Ovary (tissue), 9 donors: ENCODE data around the gene BUD31. TPM values are rescaled to one million over a fixed set of nuclear protein-coding genes. Genes with fewer than 3 reads are reported as not detected.

ENCODE experiments used
- DNase-seq, 5 donors: peaks; one replicate each; pipeline ENCODE4 v3.0.0-alpha.2; 2019 to 2020
- H3K27ac ChIP-seq, 2 donors: fragments of 200-600 bp; one replicate each; pipeline versions ENCODE4 v1.5.1 to v1.8.0; 2019 to 2022
- H3K27me3 ChIP-seq: fragments of 200-600 bp; one replicate; pipeline ENCODE4 v1.8.0; 2022
- H3K36me3 ChIP-seq: fragments of 200-600 bp; sonication (generic); one replicate; pipeline ENCODE4 v1.5.1; 2019
- H3K4me1 ChIP-seq: one replicate; pipeline ENCODE4 v1.8.1; 2013; ENCODE audit warnings: mild to moderate bottlenecking, moderate library complexity; ENCODE audit not compliant: insufficient read depth
- H3K4me3 ChIP-seq: fragments of 200-600 bp; sonication (generic); one replicate; pipeline ENCODE4 v1.5.1; 2017
- H3K9me3 ChIP-seq, 2 donors: fragments of 200-600 bp in 1 of 2; sonication (generic) in 1 of 2; one replicate each; pipeline versions ENCODE4 v1.5.1 to v1.8.1; 2013 to 2019; ENCODE audit warnings: mild to moderate bottlenecking in 1 of 2, moderate library complexity in 1 of 2
- CTCF ChIP-seq, 3 donors: fragments of 450-650 bp in 2 of 3; fragments of 200-600 bp in 1 of 3; IDR thresholded peaks; one replicate each; pipeline versions ENCODE4 v1.5.1 to v1.8.0; 2016 to 2022; ENCODE audit warnings: antibody characterized with exemption in 3 of 3, mild to moderate bottlenecking in 1 of 3
- EP300 ChIP-seq: sonication (generic); formaldehyde crosslinking; IDR thresholded peaks from one replicate; pipeline ENCODE4 v1.6.1; 2017; ENCODE audit warnings: antibody characterized with exemption
- POLR2A ChIP-seq: fragments of 450-650 bp; IDR thresholded peaks from one replicate; pipeline ENCODE4 v1.6.1; 2017; ENCODE audit warnings: antibody characterized with exemption, mild to moderate bottlenecking, moderate library complexity
- WGBS, 3 donors: extraction: QIAGEN DNeasy Blood & Tissue Kit in 1 of 3; methylation state at CpG; one replicate each; pipeline versions ENCODE4 v1.1.5 to v1.1.7; 2013 to 2017; 5-methylcytosine and 5-hydroxymethylcytosine counted together
- intact Hi-C, 4 donors: fragments of 100-400 bp; cut with DNase I; formaldehyde crosslinking; loops; one replicate each; pipeline versions ENCODE4 v1.11.0 to v1.15.1; 2022 to 2023
- polyA plus RNA-seq, 2 donors: library from polyadenylated mRNA; stranded (reverse); fragments of 200-250 nt in 1 of 2; fragments of 350-450 nt in 1 of 2; fragmentation: Illumina TruSeq in 1 of 2; extraction: RNeasy Lipid Tissue Mini Kit (QIAGEN cat#74804) in 1 of 2; gene quantifications; one replicate each; pipeline ENCODE4 v1.2.3, GENCODE V29; 2013 to 2014
- total RNA-seq, 7 donors: library from RNA; depleted of rRNA in 2 of 7; stranded (reverse); fragments of >200 nt in 2 of 7; fragmentation: NEBNext Ultra II Directional in 3 of 7; extraction: Animal tissue kit (Norgen Biotek cat#: 25700) in 3 of 7; gene quantifications; one replicate each; pipeline versions ENCODE4 v1.1.0 to v1.2.4, GENCODE V29; 2016 to 2023
- donor health status: DM: no; HTN: no; CAD: no; lungs with moderate emphysema.
- donor health status: DM: no; HTN: no; CAD: no.
- donor health status: Bipolar disorder and iron deficiency.
- donor health status: DM: yes; HTN: yes; CAD: no.
- donor health status: DM: no; HTN: no; CAD: no.
- donor health status: DM: yes; HTN: yes; CAD: no.

The BUD31 gene
- total and polyA plus RNA-seq, 9 donors, result 44.4 to 157 (median 65.2) TPM

- intact Hi-C loops, result no loop called here
- TF ChIP-seq EP300 (no peak), POLR2A (no peak), CTCF (IDR thresholded peaks at IDR 0.05) (no peak)
- no peak for DNase-seq
- H3K4me3 ChIP-seq, result no peak overlapping the region
- WGBS, 3 donors, result 71 to 74% (median 73%) methylated on average over 5 to 6 of the region's 6 CpGs
- H3K27me3 ChIP-seq, result no peaks in the 10 kb centered on the region
- no peaks in the 10 kb centered on the region for H3K4me1 ChIP-seq
- no peak overlapping the region for H3K27ac ChIP-seq
- no peaks in the 10 kb centered on the region for H3K9me3 ChIP-seq
- H3K36me3 ChIP-seq, result no peaks in the 10 kb centered on the region
Observed at GRCh38 chr7:99457050-99457649, 48.4 kb downstream of the BUD31 start.

- H3K4me3 ChIP-seq, result no peak overlapping the region
- no peak for TF ChIP-seq EP300
- TF ChIP-seq POLR2A, result no peak
- no peak for TF ChIP-seq CTCF (IDR thresholded peaks at IDR 0.05)
- H3K36me3 ChIP-seq, result no peaks in the 10 kb centered on the region
- no peaks in the 10 kb centered on the region for H3K27me3 ChIP-seq
- WGBS, 3 donors, result 69 to 79% (median 70%) methylated on average over 25 to 26 of the region's 26 CpGs
- no peak for DNase-seq
- H3K4me1 ChIP-seq, result no peaks in the 10 kb centered on the region
- no peaks in the 10 kb centered on the region for H3K9me3 ChIP-seq
- H3K27ac ChIP-seq, result no peak overlapping the region
- intact Hi-C loops, result no loop called here
Observed at GRCh38 chr7:99457650-99458493, 49.1 kb downstream of the BUD31 start.

GRCh38 chr7:99459087-99459486 is 50.3 kb downstream of the BUD31 start:
- Histone ChIP-seq H3K27ac (no peak overlapping the region), H3K27me3 (no peaks in the 10 kb centered on the region), H3K4me3 (no peak overlapping the region), H3K36me3 (no peaks in the 10 kb centered on the region), H3K4me1 (no peaks in the 10 kb centered on the region), H3K9me3 (no peaks in the 10 kb centered on the region)
- intact Hi-C loops, result no loop called here
- no peak for DNase-seq
- no peak for TF ChIP-seq EP300
- no peak for TF ChIP-seq POLR2A
- no peak for TF ChIP-seq CTCF (IDR thresholded peaks at IDR 0.05)
- WGBS, 3 donors, result 85 to 91% (median 91%) methylated on average over 8 of the region's 8 CpGs

- TF ChIP-seq POLR2A, result no peak
- no peak for TF ChIP-seq CTCF (IDR thresholded peaks at IDR 0.05)
- no peak for TF ChIP-seq EP300
- Histone ChIP-seq H3K27me3 (no peaks in the 10 kb centered on the region), H3K9me3 (no peaks in the 10 kb centered on the region), H3K4me3 (no peak overlapping the region), H3K36me3 (no peaks in the 10 kb centered on the region), H3K27ac (no peak overlapping the region), H3K4me1 (peaks cover 2% of the 10 kb centered on the region)
- intact Hi-C loops, result no loop called here
- no peak for DNase-seq
- 80 to 86% (median 81%) methylated on average over 11 of the region's 11 CpGs for WGBS, 3 donors
Observed at GRCh38 chr7:99460651-99461050, 51.9 kb downstream of the BUD31 start.
